Keratinocyte (primary cell): ENCODE data around the gene ICAM2. TPM values are rescaled to one million over a fixed set of nuclear protein-coding genes. Genes with fewer than 3 reads are reported as not detected.
A peak's percentile ranks its signal among the peaks of the same experiment; 100 is the strongest.

Experiments
- DNase-seq: peaks from one replicate; pipeline ENCODE4 v3.0.0-alpha.2; 2011; ENCODE audit warnings: low read depth, missing footprints, low spot score
- FAIRE-seq: peaks from 2 replicates; lab custom pipeline; 2011; peaks lifted over from hg19 to GRCh38; lab: Jason Lieb, UNC
- H2AFZ ChIP-seq: 2 replicates; pipeline ENCODE4 v1.6.0; 2012; ENCODE audit warnings: low read length, control low read depth, inconsistent platforms; ENCODE audit not compliant: control insufficient read depth
- H3K27ac ChIP-seq: 2 replicates; pipeline ENCODE4 v1.5.1; 2011; ENCODE audit warnings: low read length; ENCODE audit not compliant: control insufficient read depth, insufficient read depth
- H3K27me3 ChIP-seq: 3 replicates; pipeline ENCODE4 v1.6.0; 2011; ENCODE audit warnings: low read length; ENCODE audit not compliant: control insufficient read depth, insufficient read depth; ENCODE audit errors: extremely low read depth
- H3K36me3 ChIP-seq, 2 experiments: 2 replicates in 1 of 2; 3 replicates in 1 of 2; pipeline ENCODE4 v1.5.1; 2011; ENCODE audit warnings: low read length in 2 of 2, mild to moderate bottlenecking in 1 of 2; ENCODE audit not compliant: control insufficient read depth in 2 of 2, insufficient read depth in 2 of 2; ENCODE audit errors: extremely low read depth in 1 of 2
- H3K4me1 ChIP-seq: 3 replicates; pipeline ENCODE4 v1.5.1; 2011; ENCODE audit warnings: low read length; ENCODE audit not compliant: control insufficient read depth, insufficient read depth; ENCODE audit errors: extremely low read depth
- H3K4me2 ChIP-seq: 3 replicates; pipeline ENCODE4 v1.6.0; 2011; ENCODE audit warnings: low read depth, low read length; ENCODE audit not compliant: control insufficient read depth, insufficient read depth; ENCODE audit errors: extremely low read depth
- H3K4me3 ChIP-seq, 3 experiments: fragments of 200-600 bp in 1 of 3; sonication (generic) in 1 of 3; 2 replicates in 2 of 3; 3 replicates in 1 of 3; pipeline ENCODE4 v1.5.1; 2011 to 2016; ENCODE audit warnings: low read length in 3 of 3, mild to moderate bottlenecking in 3 of 3, control low read depth in 2 of 3, inconsistent platforms in 1 of 3, low read depth in 1 of 3, mixed read lengths in 1 of 3, mixed run types in 1 of 3, moderate library complexity in 1 of 3; ENCODE audit not compliant: control insufficient read depth in 2 of 3, insufficient read depth in 2 of 3; ENCODE audit errors: extremely low read depth in 1 of 3
- H3K79me2 ChIP-seq: 2 replicates; pipeline ENCODE4 v1.6.0; 2012; ENCODE audit warnings: low read length; ENCODE audit not compliant: control insufficient read depth, insufficient read depth
- H3K9ac ChIP-seq: 3 replicates; pipeline ENCODE4 v1.6.0; 2011; ENCODE audit warnings: low read length; ENCODE audit not compliant: control insufficient read depth, insufficient read depth; ENCODE audit errors: extremely low read depth
- H3K9me1 ChIP-seq: 3 replicates; pipeline ENCODE4 v1.6.0; 2011; ENCODE audit warnings: low read length; ENCODE audit not compliant: control insufficient read depth, insufficient read depth; ENCODE audit errors: extremely low read depth
- H3K9me3 ChIP-seq: 2 replicates; pipeline ENCODE4 v1.5.1; 2012; ENCODE audit warnings: low read depth, low read length; ENCODE audit not compliant: control insufficient read depth
- H4K20me1 ChIP-seq: 3 replicates; pipeline ENCODE4 v1.6.0; 2011; ENCODE audit warnings: low read length; ENCODE audit not compliant: control insufficient read depth, insufficient read depth; ENCODE audit errors: extremely low read depth
- CTCF ChIP-seq, 3 experiments: IDR thresholded peaks in 1 of 3; conservative IDR thresholded peaks in 1 of 3; optimal IDR thresholded peaks in 1 of 3; 2 replicates in 2 of 3; 3 replicates in 1 of 3; pipeline versions ENCODE3 to v1.5.1; 2011; ENCODE audit warnings: low read length in 3 of 3, mild to moderate bottlenecking in 3 of 3, moderate library complexity in 2 of 3, control low read depth in 1 of 3, inconsistent platforms in 1 of 3; ENCODE audit not compliant: insufficient read depth in 2 of 3; ENCODE audit errors: extremely low read depth in 1 of 3
- EZH2 ChIP-seq: IDR thresholded peaks from one replicate; pipeline ENCODE4 v1.6.1; 2012; ENCODE audit warnings: inconsistent platforms, mild to moderate bottlenecking, low read length, moderate library complexity
- dilution Hi-C: fragments of 300-500 bp; cut with MboI; formaldehyde crosslinking; loops from one replicate; pipeline ENCODE4 v1.7.0; 2020; ENCODE audit warnings: low sequenced_read_pairs; ENCODE audit not compliant: extremely low pct_ligation_motif_present
- polyA plus RNA-seq, 5 experiments: library from polyadenylated mRNA; depleted of rRNA in 3 of 5; stranded (reverse) in 3 of 5; stranded (forward) in 1 of 5; unstranded in 1 of 5; fragments of >200 nt; gene quantifications; 1 replicate in 1 of 5; 2 replicates in 3 of 5; 3 replicates in 1 of 5; pipeline versions ENCODE4 v1.2.1 to v1.2.3, GENCODE V29; 2011 to 2012; ENCODE audit warnings: missing spikeins in 2 of 5, low read depth in 1 of 5, low replicate concordance in 1 of 5

The ICAM2 gene
- polyA plus RNA-seq, 1 donor (not counting 4 experiments of a cell fraction or from before 2014, with no cell fraction given), result 0.09 TPM

- Histone ChIP-seq H2AFZ (peak within 1 kb of the TSS; percentile 79), H3K36me3 (no peaks in the 10 kb centered on the region), H3K4me2 (peak within 1 kb of the TSS; percentile 74), H3K9me3 (no peaks in the 10 kb centered on the region), H4K20me1 (no peaks in the 10 kb centered on the region), H3K4me1 (peaks cover 4% of the 10 kb centered on the region), H3K9ac (no peak within 1 kb of the TSS), H3K9me1 (no peaks in the 10 kb centered on the region), H3K4me3 (peak within 1 kb of the TSS; percentile 40 to 68 (median 52)), H3K27me3 (peaks cover 46% of the 10 kb centered on the region), H3K79me2 (no peaks in the 10 kb centered on the region), H3K27ac (no peak within 1 kb of the TSS)
- dilution Hi-C loops, result no loop called here
- FAIRE-seq (no peak), DNase-seq (peak; percentile 11)
- no peak for TF ChIP-seq EZH2
- TF ChIP-seq CTCF (optimal IDR thresholded peaks at IDR 0.05 in 1 of 3, IDR thresholded peaks at IDR 0.05 in 1 of 3, conservative IDR thresholded peaks at IDR 0.05 in 1 of 3; ENCODE audit: extremely low read depth in 1 of 3, insufficient read depth in 2 of 3, low read length in 3 of 3), result no peak
Observed at GRCh38 chr17:63998050-63998720, 22.2 kb downstream of the ICAM2 start, which contains the start of gene PRR29. Gene PRR29 (plus strand): TSS chr17:63998351. CDS start chr17:63998365, 14 bp downstream.

- Histone ChIP-seq H2AFZ (no peak overlapping the region), H3K9me3 (no peaks in the 10 kb centered on the region), H3K27ac (no peak overlapping the region), H3K4me3 (no peak overlapping the region), H3K4me2 (peak overlapping the region; percentile 74), H3K9ac (no peak overlapping the region), H3K79me2 (no peaks in the 10 kb centered on the region), H4K20me1 (no peaks in the 10 kb centered on the region), H3K36me3 (no peaks in the 10 kb centered on the region), H3K9me1 (no peaks in the 10 kb centered on the region), H3K4me1 (peaks cover 4% of the 10 kb centered on the region), H3K27me3 (peaks cover 43% of the 10 kb centered on the region)
- FAIRE-seq (no peak), DNase-seq (no peak)
- TF ChIP-seq EZH2 (no peak), CTCF (optimal IDR thresholded peaks at IDR 0.05 in 1 of 3, IDR thresholded peaks at IDR 0.05 in 1 of 3, conservative IDR thresholded peaks at IDR 0.05 in 1 of 3; ENCODE audit: extremely low read depth in 1 of 3, insufficient read depth in 2 of 3, low read length in 3 of 3) (no peak)
- dilution Hi-C loops, result no loop called here
Observed at GRCh38 chr17:63997341-63998048, 22.9 kb downstream of the ICAM2 start.
